ENCODE measurements around the gene ABL1.

Gene ABL1

DNA sequence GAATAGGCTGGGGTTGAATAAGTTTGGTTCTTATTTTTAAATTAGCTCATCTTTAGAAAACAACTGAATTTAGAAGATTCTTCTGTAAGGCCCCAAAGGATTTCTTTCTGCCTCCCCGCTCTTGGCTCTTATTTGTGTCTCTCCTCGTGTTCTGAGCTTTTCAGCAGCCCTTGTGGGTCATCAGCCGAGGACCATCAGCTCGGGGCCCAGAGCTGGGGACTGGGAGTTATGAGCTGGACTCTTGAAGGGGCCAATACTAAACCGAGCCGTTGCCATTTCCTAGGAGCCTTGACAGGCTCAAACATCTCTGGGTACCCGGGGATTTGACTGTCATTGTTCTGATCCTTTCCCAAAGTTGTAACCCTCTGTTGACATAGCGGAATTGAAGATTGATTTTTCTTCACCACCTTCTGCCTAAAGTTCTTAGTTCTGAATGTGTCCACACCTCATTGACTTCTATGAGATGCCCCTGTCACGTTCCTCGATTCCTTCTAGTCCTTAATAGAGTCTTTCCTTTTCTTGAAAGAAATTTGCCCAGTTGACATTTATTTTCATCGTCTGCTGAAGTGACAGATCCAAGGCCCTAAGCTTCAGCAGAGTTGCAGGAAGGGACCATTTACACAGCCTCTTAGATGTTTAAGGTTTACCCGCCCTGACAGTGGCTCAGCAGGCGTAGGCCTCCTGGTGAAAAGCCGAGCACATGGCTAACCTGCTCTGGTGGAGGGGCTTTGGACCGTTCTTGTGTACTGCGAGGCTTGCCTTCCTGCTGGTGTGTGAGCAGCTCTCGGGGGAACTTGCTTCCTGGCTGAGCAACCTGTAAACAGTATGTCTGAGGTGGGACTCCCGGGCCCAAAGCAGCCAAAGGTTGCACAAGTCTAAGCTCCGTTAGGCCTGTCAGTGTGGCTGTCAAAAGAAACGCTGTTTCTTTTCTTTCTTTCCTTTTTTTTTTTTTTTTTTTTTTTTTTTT, 24.0 kb downstream of the ABL1 start:
- no peak overlapping the region for H3K4me3 ChIP-seq (ENCODE audit: low read length, poor library complexity, severe bottlenecking)
- no peak overlapping the region for H3K4me2 ChIP-seq (ENCODE audit: low read depth, low read length, poor library complexity, severe bottlenecking)
- H3K36me3 ChIP-seq (ENCODE audit: insufficient read depth, low read length) = peaks cover 44% of the 10 kb centered on the region; the same call in 1 of the 2 replicates
- H3K79me2 ChIP-seq (ENCODE audit: insufficient read depth, low read length) = no peaks in the 10 kb centered on the region
- H3K9me3 ChIP-seq (ENCODE audit: insufficient read depth, low read depth, low read length) = no peaks in the 10 kb centered on the region
- H4K20me1 ChIP-seq (ENCODE audit: insufficient read depth, low read length, poor library complexity, severe bottlenecking) = no peaks in the 10 kb centered on the region
- no peaks in the 10 kb centered on the region for H3F3A ChIP-seq (ENCODE audit: low read depth)
- H3K4me1 ChIP-seq (ENCODE audit: insufficient read depth, low read length, poor library complexity, severe bottlenecking) = no peaks in the 10 kb centered on the region
- TF ChIP-seq EZH2phosphoT487 (IDR thresholded peaks at IDR 0.05; ENCODE audit: borderline replicate concordance) = no peak
- TF ChIP-seq, protein P1, sequence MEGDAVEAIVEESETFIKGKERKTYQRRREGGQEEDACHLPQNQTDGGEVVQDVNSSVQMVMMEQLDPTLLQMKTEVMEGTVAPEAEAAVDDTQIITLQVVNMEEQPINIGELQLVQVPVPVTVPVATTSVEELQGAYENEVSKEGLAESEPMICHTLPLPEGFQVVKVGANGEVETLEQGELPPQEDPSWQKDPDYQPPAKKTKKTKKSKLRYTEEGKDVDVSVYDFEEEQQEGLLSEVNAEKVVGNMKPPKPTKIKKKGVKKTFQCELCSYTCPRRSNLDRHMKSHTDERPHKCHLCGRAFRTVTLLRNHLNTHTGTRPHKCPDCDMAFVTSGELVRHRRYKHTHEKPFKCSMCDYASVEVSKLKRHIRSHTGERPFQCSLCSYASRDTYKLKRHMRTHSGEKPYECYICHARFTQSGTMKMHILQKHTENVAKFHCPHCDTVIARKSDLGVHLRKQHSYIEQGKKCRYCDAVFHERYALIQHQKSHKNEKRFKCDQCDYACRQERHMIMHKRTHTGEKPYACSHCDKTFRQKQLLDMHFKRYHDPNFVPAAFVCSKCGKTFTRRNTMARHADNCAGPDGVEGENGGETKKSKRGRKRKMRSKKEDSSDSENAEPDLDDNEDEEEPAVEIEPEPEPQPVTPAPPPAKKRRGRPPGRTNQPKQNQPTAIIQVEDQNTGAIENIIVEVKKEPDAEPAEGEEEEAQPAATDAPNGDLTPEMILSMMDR (conservative IDR thresholded peaks at IDR 0.05; ENCODE audit: low read length) = no peak
- H3K27me3 ChIP-seq (ENCODE audit: insufficient read depth, low read length, poor library complexity, severe bottlenecking) = no peaks in the 10 kb centered on the region
- H2AFZ ChIP-seq (ENCODE audit: low read length) = no peak overlapping the region
- no peak overlapping the region for H3K9ac ChIP-seq (ENCODE audit: low read depth, low read length, poor library complexity, severe bottlenecking)
- H3K9me2 ChIP-seq (replicated peaks; ENCODE audit: low read depth, low read length) = no peaks in the 10 kb centered on the region

DNA sequence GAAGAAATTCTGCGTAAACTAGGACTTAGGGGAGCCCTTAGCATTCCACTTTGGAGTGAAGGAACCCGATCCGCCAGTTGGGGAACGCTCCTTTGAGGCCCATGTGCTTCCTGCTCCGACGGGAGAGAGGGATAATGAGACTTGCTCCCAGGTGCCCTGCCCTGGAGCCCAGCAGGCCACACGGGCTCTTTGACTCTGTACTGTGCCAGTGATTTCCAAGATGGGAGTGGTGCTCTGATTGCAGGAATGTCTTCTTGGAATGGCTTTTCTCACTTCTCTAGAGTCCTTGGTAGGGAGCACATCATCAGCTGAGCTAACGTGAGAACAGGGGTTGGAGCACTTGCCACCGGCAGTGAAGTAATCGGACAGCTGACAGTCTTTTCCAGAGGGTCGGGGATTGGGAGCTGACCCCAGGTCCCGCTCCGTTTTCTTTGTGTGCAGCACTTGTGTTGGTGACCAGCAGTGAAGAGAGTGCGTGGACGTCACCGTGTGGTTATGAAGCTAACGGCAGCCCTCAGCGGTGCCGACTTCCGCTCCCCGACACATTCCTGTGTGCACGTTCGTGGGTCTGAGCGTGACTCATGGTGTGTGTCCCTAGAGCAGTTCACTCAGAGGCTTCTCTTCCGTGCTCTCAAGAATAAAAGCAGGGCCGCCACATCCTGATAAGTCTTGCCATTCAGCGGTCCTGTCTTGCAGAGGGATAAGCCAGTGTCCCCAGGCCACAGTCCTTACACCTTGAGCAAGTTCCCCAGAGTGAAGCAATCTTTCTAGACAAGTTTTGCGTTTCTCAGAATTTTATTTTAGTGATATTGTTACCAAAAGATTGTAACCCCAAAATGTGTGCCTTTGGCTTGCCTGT, 25.6 kb downstream of the ABL1 start:
- no peaks in the 10 kb centered on the region for H3F3A ChIP-seq (ENCODE audit: low read depth)
- H3K4me2 ChIP-seq (ENCODE audit: low read depth, low read length, poor library complexity, severe bottlenecking) = no peak overlapping the region
- H3K79me2 ChIP-seq (ENCODE audit: insufficient read depth, low read length) = no peaks in the 10 kb centered on the region
- no peaks in the 10 kb centered on the region for H3K27me3 ChIP-seq (ENCODE audit: insufficient read depth, low read length, poor library complexity, severe bottlenecking)
- H3K36me3 ChIP-seq (ENCODE audit: insufficient read depth, low read length) = peaks cover 30% of the 10 kb centered on the region; the same call in 1 of the 2 replicates
- H2AFZ ChIP-seq (ENCODE audit: low read length) = no peak overlapping the region
- H4K20me1 ChIP-seq (ENCODE audit: insufficient read depth, low read length, poor library complexity, severe bottlenecking) = no peaks in the 10 kb centered on the region
- no peaks in the 10 kb centered on the region for H3K4me1 ChIP-seq (ENCODE audit: insufficient read depth, low read length, poor library complexity, severe bottlenecking)
- no peaks in the 10 kb centered on the region for H3K9me2 ChIP-seq (replicated peaks; ENCODE audit: low read depth, low read length)
- H3K9ac ChIP-seq (ENCODE audit: low read depth, low read length, poor library complexity, severe bottlenecking) = no peak overlapping the region
- no peak overlapping the region for H3K4me3 ChIP-seq (ENCODE audit: low read length, poor library complexity, severe bottlenecking)
- no peak for TF ChIP-seq EZH2phosphoT487 (IDR thresholded peaks at IDR 0.05; ENCODE audit: borderline replicate concordance)
- TF ChIP-seq, protein P1 (conservative IDR thresholded peaks at IDR 0.05; ENCODE audit: low read length) = no peak
- no peaks in the 10 kb centered on the region for H3K9me3 ChIP-seq (ENCODE audit: insufficient read depth, low read depth, low read length)

DNA sequence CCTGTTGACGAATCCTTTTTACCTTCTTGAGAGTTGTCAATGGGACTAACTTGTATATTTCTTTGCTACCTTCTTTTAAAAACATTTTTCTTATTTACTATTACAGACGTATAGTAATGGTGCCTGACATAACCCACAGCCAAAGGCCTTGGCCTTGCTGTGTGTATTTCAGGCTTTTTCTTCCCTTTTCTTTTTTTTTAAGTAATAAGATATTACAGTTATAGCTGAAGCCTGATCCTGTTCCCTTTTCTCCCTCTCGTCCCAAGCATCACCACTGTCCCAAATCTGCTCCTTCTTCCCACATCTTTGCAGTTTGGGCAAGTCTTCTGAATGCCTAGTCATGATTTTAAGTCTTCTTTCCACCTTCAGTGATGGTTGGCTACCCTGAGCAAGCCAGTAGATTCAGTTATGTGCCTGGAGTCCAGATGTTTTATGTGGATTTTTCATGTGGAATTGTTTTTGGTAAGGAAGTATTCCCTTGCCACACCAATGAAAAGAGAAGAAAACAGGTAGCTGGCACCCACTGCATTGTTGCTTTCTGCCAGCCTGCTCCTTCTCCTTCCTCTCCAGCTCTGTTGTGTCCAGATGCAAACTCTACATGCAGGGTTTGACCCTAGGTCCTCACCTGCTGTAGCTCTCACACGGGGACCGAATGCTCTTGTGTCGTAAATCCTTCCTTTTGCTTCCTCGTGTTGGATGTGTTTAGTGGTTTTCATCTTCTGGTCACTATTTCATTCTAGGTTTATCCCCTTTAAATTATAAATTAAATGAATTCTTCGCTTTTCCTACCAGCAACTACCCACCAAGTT, 26.5 kb downstream of the ABL1 start:
- no peak for TF ChIP-seq EZH2phosphoT487 (IDR thresholded peaks at IDR 0.05; ENCODE audit: borderline replicate concordance)
- TF ChIP-seq, protein P1 (conservative IDR thresholded peaks at IDR 0.05; ENCODE audit: low read length) = no peak
- H3K9ac ChIP-seq (ENCODE audit: low read depth, low read length, poor library complexity, severe bottlenecking) = no peak overlapping the region
- no peaks in the 10 kb centered on the region for H3K9me2 ChIP-seq (replicated peaks; ENCODE audit: low read depth, low read length)
- H3K36me3 ChIP-seq (ENCODE audit: insufficient read depth, low read length) = peaks cover 25% of the 10 kb centered on the region; the same call in 1 of the 2 replicates
- no peaks in the 10 kb centered on the region for H3K79me2 ChIP-seq (ENCODE audit: insufficient read depth, low read length)
- H3K9me3 ChIP-seq (ENCODE audit: insufficient read depth, low read depth, low read length) = no peaks in the 10 kb centered on the region
- H3K4me3 ChIP-seq (ENCODE audit: low read length, poor library complexity, severe bottlenecking) = no peak overlapping the region
- no peak overlapping the region for H2AFZ ChIP-seq (ENCODE audit: low read length)
- H4K20me1 ChIP-seq (ENCODE audit: insufficient read depth, low read length, poor library complexity, severe bottlenecking) = no peaks in the 10 kb centered on the region
- H3K27me3 ChIP-seq (ENCODE audit: insufficient read depth, low read length, poor library complexity, severe bottlenecking) = no peaks in the 10 kb centered on the region
- no peaks in the 10 kb centered on the region for H3F3A ChIP-seq (ENCODE audit: low read depth)
- no peak overlapping the region for H3K4me2 ChIP-seq (ENCODE audit: low read depth, low read length, poor library complexity, severe bottlenecking)
- H3K4me1 ChIP-seq (ENCODE audit: insufficient read depth, low read length, poor library complexity, severe bottlenecking) = no peaks in the 10 kb centered on the region
